Astrocyte of the spinal cord (primary cell): Measurements from ENCODE around the gene C3orf22.
"Not testable (repeated sequence)": the region's sequence is repeated elsewhere in the genome, so short reads cannot be mapped to it uniquely, and the experiment has no call there.

Experiments used
- DNase-seq: peaks from one replicate; pipeline ENCODE4 v3.0.0; 2011; ENCODE audit warnings: low read depth, low spot score
- H3K4me3 ChIP-seq: 2 replicates; pipeline ENCODE4 v1.5.1; 2011; ENCODE audit warnings: low read depth, mild to moderate bottlenecking, low read length, moderate library complexity
- in situ Hi-C: cut with HindIII; loops from 2 replicates; pipeline ENCODE4 v1.10.0; 2017; ENCODE audit warnings: low sequenced_read_pairs
- TF ChIP-seq, protein P1 (sequence below): IDR thresholded peaks from 2 replicates; pipeline ENCODE4 v1.5.1; 2012; ENCODE audit warnings: low read depth, mild to moderate bottlenecking, low read length, inconsistent platforms

The C3orf22 gene

DNA sequence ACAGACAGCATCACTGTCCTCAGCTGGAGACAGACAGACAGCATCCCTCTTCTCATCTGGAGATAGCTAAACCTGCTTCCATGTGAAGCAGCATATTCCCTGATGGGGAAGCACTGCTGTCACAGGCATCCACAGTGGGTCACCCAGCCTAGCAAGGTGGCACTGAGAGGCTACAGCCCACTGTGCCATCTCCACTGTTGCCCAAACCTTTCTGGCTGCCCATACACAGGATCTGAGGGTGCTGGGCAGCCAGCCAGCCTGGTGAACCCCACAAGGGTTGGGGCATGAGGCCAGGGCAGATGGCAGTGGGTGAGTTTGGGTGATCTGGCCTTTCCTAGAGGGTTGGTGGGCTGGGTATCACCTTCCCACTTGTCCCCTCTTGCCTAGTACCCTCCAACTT, 23.1 kb downstream of the C3orf22 start:
- in situ Hi-C loops = no loop called here
- TF ChIP-seq, protein P1, sequence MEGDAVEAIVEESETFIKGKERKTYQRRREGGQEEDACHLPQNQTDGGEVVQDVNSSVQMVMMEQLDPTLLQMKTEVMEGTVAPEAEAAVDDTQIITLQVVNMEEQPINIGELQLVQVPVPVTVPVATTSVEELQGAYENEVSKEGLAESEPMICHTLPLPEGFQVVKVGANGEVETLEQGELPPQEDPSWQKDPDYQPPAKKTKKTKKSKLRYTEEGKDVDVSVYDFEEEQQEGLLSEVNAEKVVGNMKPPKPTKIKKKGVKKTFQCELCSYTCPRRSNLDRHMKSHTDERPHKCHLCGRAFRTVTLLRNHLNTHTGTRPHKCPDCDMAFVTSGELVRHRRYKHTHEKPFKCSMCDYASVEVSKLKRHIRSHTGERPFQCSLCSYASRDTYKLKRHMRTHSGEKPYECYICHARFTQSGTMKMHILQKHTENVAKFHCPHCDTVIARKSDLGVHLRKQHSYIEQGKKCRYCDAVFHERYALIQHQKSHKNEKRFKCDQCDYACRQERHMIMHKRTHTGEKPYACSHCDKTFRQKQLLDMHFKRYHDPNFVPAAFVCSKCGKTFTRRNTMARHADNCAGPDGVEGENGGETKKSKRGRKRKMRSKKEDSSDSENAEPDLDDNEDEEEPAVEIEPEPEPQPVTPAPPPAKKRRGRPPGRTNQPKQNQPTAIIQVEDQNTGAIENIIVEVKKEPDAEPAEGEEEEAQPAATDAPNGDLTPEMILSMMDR = no peak
- H3K4me3 ChIP-seq = no peak overlapping the region
- no peak for DNase-seq

DNA sequence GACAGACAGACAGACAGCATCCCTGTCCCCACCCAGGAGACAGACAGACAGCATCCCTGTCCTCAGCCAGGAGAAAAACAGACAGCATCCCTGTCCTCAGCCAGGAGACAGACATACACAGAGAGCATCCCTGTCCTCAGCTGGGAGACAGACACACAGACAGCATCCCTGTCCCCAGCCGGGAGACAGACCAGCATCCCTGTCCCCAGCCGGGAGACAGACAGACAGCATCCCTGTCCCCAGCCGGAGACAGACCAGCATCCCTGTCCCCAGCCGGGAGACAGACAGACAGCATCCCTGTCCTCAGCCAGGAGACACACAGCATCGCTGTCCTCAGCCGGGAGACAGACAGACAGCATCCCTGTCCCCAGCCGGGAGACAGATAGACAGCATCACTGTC, 24.0 kb downstream of the C3orf22 start:
- DNase-seq, H3K4me3 ChIP-seq: not testable (repeated sequence)

DNA sequence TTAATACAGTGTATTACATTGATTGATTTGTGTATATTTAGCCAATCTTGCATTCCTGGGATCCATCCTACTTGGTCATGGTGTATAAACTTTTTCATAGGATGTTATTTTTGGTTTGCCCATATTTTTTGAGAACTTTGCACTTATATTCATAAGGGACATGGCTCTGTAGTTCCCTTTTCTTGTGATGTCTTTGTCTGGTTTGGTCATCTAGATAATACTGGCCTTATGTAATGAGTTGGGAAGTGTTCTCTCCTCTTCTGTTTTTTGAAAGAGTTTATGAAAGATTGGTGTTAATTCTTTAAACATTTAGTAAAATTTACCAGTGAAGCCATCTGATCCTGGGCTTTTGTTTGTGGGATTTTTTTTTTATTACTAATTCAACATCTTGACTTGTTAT, 25.2 kb downstream of the C3orf22 start:
- in situ Hi-C loops = no loop called here
- no peak for DNase-seq
- TF ChIP-seq, protein P1 = no peak
- H3K4me3 ChIP-seq = no peak overlapping the region

More for the DNA sequence above, 24.0 kb downstream of the C3orf22 start:
- in situ Hi-C loops = not testable (repeated sequence)

DNA sequence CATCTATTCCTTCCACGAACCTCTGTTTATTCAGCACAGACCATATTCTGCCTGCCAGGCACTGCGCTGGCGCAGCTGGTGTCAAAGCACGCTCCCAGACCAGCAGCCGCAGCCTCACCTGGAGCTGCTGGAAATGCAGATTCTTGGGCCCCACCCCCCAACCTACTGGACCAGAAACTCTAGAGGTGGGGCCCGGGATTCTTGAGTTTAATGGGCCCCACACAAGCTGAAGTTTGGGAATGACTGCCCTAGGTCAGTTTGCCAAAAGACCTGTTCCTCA, 27.7 kb downstream of the C3orf22 start:
- in situ Hi-C loops = no loop called here
- DNase-seq = no peak
- TF ChIP-seq, protein P1 = no peak
- no peak overlapping the region for H3K4me3 ChIP-seq

DNA sequence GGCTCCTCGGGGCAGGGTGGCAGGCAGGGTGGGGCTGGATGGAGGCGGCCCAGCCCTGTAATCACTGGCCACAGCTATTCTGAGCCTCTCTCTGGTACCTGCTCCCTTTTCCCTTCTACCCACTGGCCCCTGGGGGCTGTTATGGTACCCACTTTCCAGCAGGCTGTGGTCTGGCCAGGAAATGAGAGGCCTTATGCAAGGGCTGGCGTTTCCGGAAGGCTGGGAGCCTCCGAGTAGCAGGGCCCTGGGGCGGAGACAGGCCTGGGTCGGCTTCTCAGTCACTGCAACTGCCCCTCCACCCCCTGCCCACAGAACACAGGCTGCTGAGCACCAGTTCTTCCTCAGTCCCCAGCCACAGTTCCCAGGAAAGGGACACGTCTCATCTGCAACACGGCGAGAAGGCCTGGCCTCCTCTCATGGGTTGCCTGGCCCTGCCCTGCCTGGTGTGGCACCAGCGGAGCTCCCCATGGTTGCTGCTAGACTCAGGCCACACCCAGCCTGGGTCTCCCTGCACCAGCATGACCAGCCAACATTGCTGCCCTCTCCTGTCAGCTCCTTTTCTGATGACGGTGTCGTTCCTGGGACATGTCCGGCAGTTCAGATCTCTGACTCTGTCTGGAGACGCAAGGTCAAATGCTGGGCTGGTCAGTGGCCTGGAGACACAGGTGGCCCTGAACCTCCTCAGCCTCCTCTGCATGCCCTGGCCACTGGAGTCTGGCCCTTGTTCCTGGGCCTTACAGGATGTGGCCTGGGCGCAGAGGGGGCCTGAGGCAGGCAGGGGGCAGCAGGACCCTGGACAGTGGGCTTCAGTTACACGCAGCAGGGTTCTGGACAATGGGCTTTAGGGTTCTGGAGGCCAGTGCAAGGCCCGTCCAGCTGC, 28.3 kb downstream of the C3orf22 start:
- TF ChIP-seq, protein P1 = no peak
- in situ Hi-C loops = no loop called here
- no peak for DNase-seq
- no peak overlapping the region for H3K4me3 ChIP-seq

DNA sequence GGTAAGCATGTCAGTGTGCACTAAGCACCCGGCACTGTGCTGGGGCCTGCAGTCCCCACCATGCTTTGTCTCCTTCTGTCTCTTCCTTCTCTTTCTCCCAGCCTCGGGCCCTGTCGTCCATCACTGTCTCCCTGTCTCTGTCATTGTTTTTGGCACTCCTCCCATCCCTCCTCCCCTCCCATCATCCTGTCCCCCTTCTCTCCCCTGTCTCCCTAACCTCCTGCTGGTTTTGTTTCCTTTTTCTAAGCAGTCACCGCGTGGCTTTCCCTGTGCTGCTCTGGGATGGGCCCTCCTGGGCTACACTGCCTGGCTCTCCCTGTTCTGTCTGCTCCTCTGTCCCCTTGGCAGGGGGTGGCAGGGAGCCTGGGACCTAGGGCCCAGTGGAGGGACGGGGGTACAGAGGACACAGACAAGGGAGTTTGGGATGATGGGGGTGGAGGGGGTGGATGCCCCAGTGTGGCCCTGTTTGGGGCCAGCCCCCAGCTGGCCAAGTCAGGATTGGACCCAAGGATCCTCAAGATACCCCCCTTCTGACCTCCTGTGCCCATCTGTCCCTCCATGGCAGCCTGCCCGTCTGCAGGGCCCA, 29.1 kb downstream of the C3orf22 start:
- in situ Hi-C loops = no loop called here
- no peak for DNase-seq
- TF ChIP-seq, protein P1 = no peak

DNA sequence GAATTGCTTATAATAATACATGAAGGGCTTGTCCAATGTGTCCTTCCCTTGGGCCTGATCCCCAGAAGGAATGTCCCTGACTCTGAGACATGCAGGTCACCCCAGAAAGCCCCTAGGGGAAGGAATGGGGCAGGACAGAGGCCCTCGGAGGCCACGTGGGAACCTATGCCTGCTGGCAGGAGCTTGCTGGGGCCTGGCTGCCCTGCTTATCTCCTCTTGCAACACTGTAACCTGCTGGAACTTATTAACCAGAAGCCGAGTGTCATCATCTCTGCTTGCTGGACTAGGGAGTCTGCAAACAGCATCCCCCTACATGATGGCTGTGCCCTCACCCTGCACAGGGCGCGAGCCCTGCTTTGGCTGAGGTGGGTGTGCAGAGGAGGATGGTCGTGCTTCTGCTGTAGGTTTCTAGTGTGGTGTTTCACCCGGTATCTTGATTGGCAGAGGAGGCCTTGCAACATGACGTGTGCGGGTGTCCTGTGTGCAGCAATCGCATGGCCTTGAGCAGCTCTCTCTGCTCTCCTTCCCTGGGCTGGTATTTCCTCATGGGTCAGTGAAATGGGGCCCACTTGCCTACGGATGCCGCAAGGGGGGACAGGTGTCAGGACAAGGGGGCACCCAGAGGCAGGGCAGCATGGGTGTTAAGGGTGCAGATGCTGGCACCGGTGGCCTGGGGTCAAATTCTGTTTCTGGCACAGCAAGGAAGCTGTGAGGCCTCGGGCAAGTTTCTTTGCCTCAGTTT, 29.8 kb downstream of the C3orf22 start:
- TF ChIP-seq, protein P1 = no peak
- in situ Hi-C loops = no loop called here
- no peak for DNase-seq
- H3K4me3 ChIP-seq = no peak overlapping the region

More for the DNA sequence above, 29.1 kb downstream of the C3orf22 start:
- no peak overlapping the region for H3K4me3 ChIP-seq
